ENCODE measurements around the gene ATL3. TPM values are rescaled to one million over a fixed set of nuclear protein-coding genes. Genes with fewer than 3 reads are reported as not detected.

ATL3 gene
- polyA plus RNA-seq, 1 donor from 2014 or later: 4.0 TPM

GRCh38 chr11:63667995-63668795 lies 3.0 kb downstream of the ATL3 start:
- Histone ChIP-seq H3K9me3 (ENCODE audit: low read length) (no peaks in the 10 kb centered on the region), H3F3A (ENCODE audit: insufficient read depth, low read length, poor library complexity, severe bottlenecking) (no peaks in the 10 kb centered on the region), H3K27ac (ENCODE audit: low read length) (no peak overlapping the region), H3K36me3 (ENCODE audit: insufficient read depth, low read length) (no peaks in the 10 kb centered on the region), H3K9me2 (ENCODE audit: insufficient read depth, low read length) (no peaks in the 10 kb centered on the region), H3K27me3 (ENCODE audit: insufficient read depth, low read depth, low read length) (peaks cover 22% of the 10 kb centered on the region), H3K4me3 (ENCODE audit: low read length) (no peak overlapping the region), H3K4me2 (ENCODE audit: low read length) (no peak overlapping the region), H4K20me1 (ENCODE audit: insufficient read depth) (no peaks in the 10 kb centered on the region), H3K79me2 (replicated peaks; ENCODE audit: insufficient read depth, low read length) (no peaks in the 10 kb centered on the region), H2AFZ (ENCODE audit: low read depth, low read length) (no peak overlapping the region), H3K9ac (ENCODE audit: low read length) (no peak overlapping the region)
- TF ChIP-seq SMC3 (conservative IDR thresholded peaks at IDR 0.05; ENCODE audit: poor library complexity): no peak
- no peak for TF ChIP-seq TAF1 (IDR thresholded peaks at IDR 0.05; ENCODE audit: low read depth)
- no peak for TF ChIP-seq CTCF (IDR thresholded peaks at IDR 0.05; ENCODE audit: poor library complexity, severe bottlenecking)
- no peak for TF ChIP-seq MXI1 (conservative IDR thresholded peaks at IDR 0.05; ENCODE audit: poor library complexity, severe bottlenecking)
- TF ChIP-seq REST (IDR thresholded peaks at IDR 0.05; ENCODE audit: borderline replicate concordance): no peak
- TF ChIP-seq EZH2 (IDR thresholded peaks at IDR 0.05; ENCODE audit: borderline replicate concordance, insufficient read depth, low read length, poor library complexity, severe bottlenecking): no peak
- TF ChIP-seq POLR2AphosphoS5 (IDR thresholded peaks at IDR 0.05): no peak

- Histone ChIP-seq H3K79me2 (replicated peaks; ENCODE audit: insufficient read depth, low read length) (no peaks in the 10 kb centered on the region), H3K9ac (ENCODE audit: low read length) (no peak overlapping the region), H3K9me2 (ENCODE audit: insufficient read depth, low read length) (no peaks in the 10 kb centered on the region), H2AFZ (ENCODE audit: low read depth, low read length) (no peak overlapping the region), H4K20me1 (ENCODE audit: insufficient read depth) (no peaks in the 10 kb centered on the region), H3K4me2 (ENCODE audit: low read length) (no peak overlapping the region), H3K4me3 (ENCODE audit: low read length) (no peak overlapping the region), H3K9me3 (ENCODE audit: low read length) (no peaks in the 10 kb centered on the region), H3K27ac (ENCODE audit: low read length) (no peak overlapping the region), H3K27me3 (ENCODE audit: insufficient read depth, low read depth, low read length) (peaks cover 19% of the 10 kb centered on the region), H3F3A (ENCODE audit: insufficient read depth, low read length, poor library complexity, severe bottlenecking) (no peaks in the 10 kb centered on the region), H3K36me3 (ENCODE audit: insufficient read depth, low read length) (no peaks in the 10 kb centered on the region)
- TF ChIP-seq POLR2AphosphoS5 (IDR thresholded peaks at IDR 0.05) (no peak), TAF1 (IDR thresholded peaks at IDR 0.05; ENCODE audit: low read depth) (no peak), RAD21 (conservative IDR thresholded peaks at IDR 0.05) (no peak)
Observed at GRCh38 chr11:63666874-63667273, 4.3 kb downstream of the ATL3 start.

All from neural cell (in vitro differentiated cells).